WTC11 (cell line): ENCODE measurements around the gene OLFM1.

Experiments used
- ATF1 ChIP-seq: sonication (generic); formaldehyde crosslinking; IDR thresholded peaks from 2 replicates; pipeline ENCODE4 v1.8.1; 2023; ENCODE audit warnings: mild to moderate bottlenecking, moderate library complexity, missing genetic modification reagents
- ATF3 ChIP-seq: sonication (generic); formaldehyde crosslinking; conservative IDR thresholded peaks from 2 replicates; pipeline ENCODE4 v1.8.1; 2022; ENCODE audit warnings: mild to moderate bottlenecking, missing genetic modification reagents
- CDX4 ChIP-seq: fragments of 250-450 bp; sonication (Bioruptor Pico); IDR thresholded peaks from 2 replicates; pipeline ENCODE4 v1.9.0; 2021; ENCODE audit warnings: moderate library complexity, mild to moderate bottlenecking, inconsistent platforms, borderline replicate concordance
- CTCF ChIP-seq: fragments of 200-600 bp; IDR thresholded peaks from 2 replicates; pipeline ENCODE4 v1.8.0; 2022; ENCODE audit warnings: antibody characterized with exemption
- ESRRA ChIP-seq: sonication (generic); formaldehyde crosslinking; IDR thresholded peaks from 2 replicates; pipeline ENCODE4 v1.8.1; 2022; ENCODE audit warnings: mild to moderate bottlenecking, missing genetic modification reagents, borderline replicate concordance
- FOXK1 ChIP-seq: sonication (generic); formaldehyde crosslinking; IDR thresholded peaks from 2 replicates; pipeline ENCODE4 v1.8.0; 2022; ENCODE audit warnings: mild to moderate bottlenecking, moderate library complexity, missing genetic modification reagents
- JAZF1 ChIP-seq: fragments of 250-450 bp; sonication (Bioruptor Pico); IDR thresholded peaks from 2 replicates; pipeline ENCODE4 v1.9.0; 2021; ENCODE audit warnings: moderate library complexity, mild to moderate bottlenecking, inconsistent platforms
- MAX ChIP-seq: sonication (generic); formaldehyde crosslinking; IDR thresholded peaks from 2 replicates; pipeline ENCODE4 v1.8.0; 2022; ENCODE audit warnings: mild to moderate bottlenecking, missing genetic modification reagents
- MYBL2 ChIP-seq: sonication (generic); formaldehyde crosslinking; IDR thresholded peaks from 2 replicates; pipeline ENCODE4 v1.8.1; 2023; ENCODE audit warnings: mild to moderate bottlenecking, moderate library complexity, missing genetic modification reagents
- STAT6 ChIP-seq: sonication (generic); formaldehyde crosslinking; conservative IDR thresholded peaks from 2 replicates; pipeline ENCODE4 v1.8.1; 2023; ENCODE audit warnings: mild to moderate bottlenecking, low read depth, missing genetic modification reagents, moderate library complexity
- TEAD4 ChIP-seq: sonication (generic); formaldehyde crosslinking; IDR thresholded peaks from 2 replicates; pipeline ENCODE4 v1.8.0; 2022; ENCODE audit warnings: mild to moderate bottlenecking, missing genetic modification reagents
- USF1 ChIP-seq: sonication (generic); formaldehyde crosslinking; IDR thresholded peaks from 2 replicates; pipeline ENCODE4 v1.8.0; 2022; ENCODE audit warnings: mild to moderate bottlenecking, missing genetic modification reagents
- ZNF121 ChIP-seq: sonication (generic); formaldehyde crosslinking; IDR thresholded peaks from 2 replicates; pipeline ENCODE4 v1.8.0; 2023; ENCODE audit warnings: missing genetic modification reagents

- no peak for TF ChIP-seq CTCF
- TF ChIP-seq MAX (CRISPR knock-in tag): no peak
- TF ChIP-seq STAT6 (CRISPR knock-in tag): no peak
- no peak for TF ChIP-seq CDX4 (CRISPR knock-in tag)
- TF ChIP-seq ESRRA: no peak
- no peak for TF ChIP-seq MYBL2 (CRISPR knock-in tag)
- no peak for TF ChIP-seq ZNF121 (CRISPR knock-in tag)
- TF ChIP-seq JAZF1 (CRISPR knock-in tag): no peak
- no peak for TF ChIP-seq FOXK1
- no peak for TF ChIP-seq TEAD4
- TF ChIP-seq ATF1: no peak
- TF ChIP-seq USF1 (CRISPR knock-in tag): no peak
- TF ChIP-seq ATF3: no peak
These were observed 8.4 kb upstream of the OLFM1 start for GRCh38 chr9:135079018-135079417.
